HCT116 (cell line): ENCODE measurements around the gene PPP1R16B. TPM values are rescaled to one million over a fixed set of nuclear protein-coding genes. Genes with fewer than 3 reads are reported as not detected.
A peak's percentile ranks its signal among the peaks of the same experiment; 100 is the strongest.

ENCODE experiments used
- ATAC-seq: fragments of 200-7000 bp; cut with Tn5 transposase; 2 replicates; pipeline ENCODE4 v1.9.1; 2020; ENCODE audit warnings: mild to moderate bottlenecking, moderate library complexity
- BruUV-seq: library from RNA; stranded (reverse); fragments of 400-500 nt; replicated peaks from 2 replicates; lab custom pipeline; 2021; lab: Mats Ljungman, UMichigan
- CTCF ChIA-PET: fragments of 300-600 bp; sonication (Branson Sonifier 250); formaldehyde crosslinking; loops from one replicate; lab custom pipeline; 2021; ENCODE audit warnings: antibody characterized with exemption; lab: Charles Lee
- POLR2A ChIA-PET: fragments of 300-600, 350-600 bp; sonication (Branson Sonifier 250); formaldehyde crosslinking; loops from one replicate; lab custom pipeline; 2021; ENCODE audit warnings: antibody characterized with exemption; lab: Charles Lee
- RAD21 ChIA-PET, 2 experiments: fragments of 300-600 bp; sonication (Branson Sonifier 250); formaldehyde crosslinking; loops; one replicate each; lab custom pipeline; 2023; ENCODE audit warnings: low total read pairs in 2 of 2; ENCODE audit not compliant: uncharacterized antibody in 2 of 2, unreplicated experiment in 2 of 2, low non-redundant PET in 1 of 2; lab: Charles Lee
- DNase-seq: peaks from one replicate; pipeline ENCODE4 v3.0.0-alpha.2; 2010; ENCODE audit warnings: low read depth, low spot score
- H2AFZ ChIP-seq: fragments of 200-600 bp; shearing (Covaris generic), sonication (generic); 2 replicates; pipeline ENCODE4 v1.6.1; 2017; ENCODE audit warnings: low read depth, mixed run types, mixed read lengths, antibody characterized with exemption, low read length; ENCODE audit not compliant: poor library complexity, severe bottlenecking
- H3K27ac ChIP-seq: 2 replicates; pipeline ENCODE4 v1.5.1; 2012; ENCODE audit warnings: low read depth, low read length
- H3K27me3 ChIP-seq: fragments of 200-600 bp; sonication (generic); 2 replicates; pipeline ENCODE4 v1.6.1; 2016; ENCODE audit warnings: mixed run types, low read length, mixed read lengths; ENCODE audit not compliant: insufficient read depth
- H3K36me3 ChIP-seq, 2 experiments: fragments of 200-500 bp in 1 of 2; fragments of 200-600 bp in 1 of 2; sonication (Bioruptor generic) in 1 of 2; sonication (generic) in 1 of 2; 2 replicates each; pipeline versions ENCODE4 v1.5.1 to v1.6.1; 2014 to 2016; ENCODE audit warnings: low read length in 2 of 2, inconsistent platforms in 1 of 2, mixed read lengths in 1 of 2, mixed run types in 1 of 2; ENCODE audit not compliant: insufficient read depth in 2 of 2, control insufficient read depth in 1 of 2
- H3K4me1 ChIP-seq, 2 experiments: fragments of 200-600 bp in 1 of 2; sonication (generic) in 1 of 2; 2 replicates each; pipeline versions ENCODE4 v1.5.1 to v1.6.1; 2012 to 2017; ENCODE audit warnings: low read length in 2 of 2, inconsistent platforms in 1 of 2, mild to moderate bottlenecking in 1 of 2, mixed read lengths in 1 of 2, mixed run types in 1 of 2, moderate library complexity in 1 of 2; ENCODE audit not compliant: insufficient read depth in 2 of 2, control insufficient read depth in 1 of 2
- H3K4me2 ChIP-seq: fragments of 200-600 bp; sonication (generic); 2 replicates; pipeline ENCODE4 v1.6.1; 2017; ENCODE audit warnings: mixed run types, low read length, mixed read lengths
- H3K4me3 ChIP-seq, 2 experiments: fragments of 200-600 bp in 1 of 2; sonication (generic) in 1 of 2; replicated peaks in 1 of 2; 2 replicates each; pipeline ENCODE4 v1.5.1; 2011 to 2016; ENCODE audit warnings: low read length in 2 of 2, control low read depth in 1 of 2, low read depth in 1 of 2, mild to moderate bottlenecking in 1 of 2, mixed read lengths in 1 of 2, mixed run types in 1 of 2
- H3K79me2 ChIP-seq: fragments of 200-600 bp; sonication (generic); 2 replicates; pipeline ENCODE4 v1.6.1; 2017; ENCODE audit warnings: mild to moderate bottlenecking, mixed run types, low read length, moderate library complexity, mixed read lengths; ENCODE audit not compliant: insufficient read depth
- H3K9ac ChIP-seq: fragments of 200-600 bp; sonication (generic); 2 replicates; pipeline ENCODE4 v1.6.1; 2016; ENCODE audit warnings: low read length, mixed read lengths
- H3K9me2 ChIP-seq: fragments of 200-600 bp; sonication (generic), shearing (Covaris generic); 2 replicates; pipeline ENCODE4 v1.6.1; 2017; ENCODE audit warnings: mixed run types, mild to moderate bottlenecking, moderate library complexity; ENCODE audit not compliant: insufficient read depth
- H3K9me3 ChIP-seq, 2 experiments: fragments of 200-500 bp in 1 of 2; fragments of 200-600 bp in 1 of 2; sonication (Bioruptor generic) in 1 of 2; sonication (generic) in 1 of 2; 2 replicates each; pipeline ENCODE4 v1.6.1; 2014 to 2017; ENCODE audit warnings: low read length in 2 of 2, mixed read lengths in 2 of 2, inconsistent platforms in 1 of 2, low read depth in 1 of 2, mild to moderate bottlenecking in 1 of 2, mixed run types in 1 of 2, moderate library complexity in 1 of 2; ENCODE audit not compliant: control insufficient read depth in 1 of 2, insufficient read depth in 1 of 2
- H4K20me1 ChIP-seq: fragments of 200-600 bp; sonication (generic), shearing (Covaris generic); 2 replicates; pipeline ENCODE4 v1.6.1; 2017; ENCODE audit warnings: mixed run types, mild to moderate bottlenecking, moderate library complexity; ENCODE audit not compliant: insufficient read depth
- CEBPB ChIP-seq: IDR thresholded peaks from 2 replicates; pipeline ENCODE4 v1.6.1; 2012; ENCODE audit warnings: low read depth
- EGR1 ChIP-seq: IDR thresholded peaks from 2 replicates; pipeline ENCODE4 v1.6.1; 2012; ENCODE audit warnings: low read depth
- EZH2 ChIP-seq: fragments of 200-600 bp; sonication (generic); IDR thresholded peaks from 2 replicates; pipeline ENCODE4 v1.6.1; 2017; ENCODE audit warnings: antibody characterized with exemption, mixed run types
- EZH2phosphoT487 ChIP-seq: fragments of 200-600 bp; IDR thresholded peaks from 2 replicates; pipeline ENCODE4 v1.6.1; 2018; ENCODE audit warnings: antibody characterized with exemption, borderline replicate concordance
- FOSL1 ChIP-seq: IDR thresholded peaks from 2 replicates; pipeline ENCODE4 v1.6.1; 2012; ENCODE audit warnings: low read depth
- MAX ChIP-seq: IDR thresholded peaks from 2 replicates; pipeline ENCODE4 v1.6.1; 2012
- POLR2A ChIP-seq: IDR thresholded peaks from 2 replicates; pipeline ENCODE4 v1.7.0; 2011; ENCODE audit warnings: borderline replicate concordance; ENCODE audit not compliant: insufficient read depth, insufficient read length; ENCODE audit errors: extremely low read depth
- POLR2AphosphoS5 ChIP-seq: IDR thresholded peaks from 2 replicates; pipeline ENCODE4 v1.6.1; 2011; ENCODE audit warnings: mild to moderate bottlenecking, low read depth, low read length, moderate library complexity
- RAD21 ChIP-seq: IDR thresholded peaks from 2 replicates; pipeline ENCODE4 v1.6.1; 2012; ENCODE audit warnings: low read depth, mild to moderate bottlenecking
- SRF ChIP-seq: IDR thresholded peaks from 2 replicates; pipeline ENCODE4 v1.6.1; 2012; ENCODE audit warnings: low read depth
- TCF7L2 ChIP-seq: IDR thresholded peaks from 2 replicates; pipeline ENCODE4 v1.7.0; 2011; ENCODE audit warnings: borderline replicate concordance, inconsistent platforms; ENCODE audit not compliant: insufficient read depth, insufficient read length; ENCODE audit errors: extremely low read depth
- ZFX ChIP-seq: fragments of 450-650 bp; IDR thresholded peaks from 2 replicates; pipeline ENCODE4 v1.6.1; 2017
- ZNF274 ChIP-seq: fragments of 200-500 bp; sonication (Bioruptor generic); IDR thresholded peaks from 2 replicates; pipeline ENCODE4 v1.6.1; 2014; ENCODE audit warnings: mild to moderate bottlenecking, low read depth, low read length, inconsistent platforms
- intact Hi-C: fragments of 100-400 bp; cut with micrococcal nuclease; formaldehyde crosslinking; loops from 2 replicates; pipeline ENCODE4 v1.10.0; 2022
- total RNA-seq: library from RNA; stranded (reverse); gene quantifications from one replicate; pipeline ENCODE4 v1.2.1, GENCODE V29; 2021; ENCODE audit not compliant: unreplicated experiment
- TF ChIP-seq, protein P1 (sequence below): IDR thresholded peaks from 2 replicates; pipeline ENCODE4 v1.6.1; 2012; ENCODE audit warnings: low read depth
- TF ChIP-seq, protein P2 (sequence below): IDR thresholded peaks from 2 replicates; pipeline ENCODE4 v1.6.1; 2012

PPP1R16B gene
- total RNA-seq, 1 experiment from 2014 or later, result 0.52 TPM

GRCh38 chr20:38934530-38934929, 129.0 kb downstream of the PPP1R16B start:
- ATAC-seq (no peak), DNase-seq (no peak)
- H4K20me1 ChIP-seq, result peaks cover 7% of the 10 kb centered on the region; the same call in 1 of the 2 replicates
- H3K9me3 ChIP-seq, result no peaks in the 10 kb centered on the region
- H2AFZ ChIP-seq, result no peak overlapping the region
- H3K9me2 ChIP-seq, result no peaks in the 10 kb centered on the region
- no peaks in the 10 kb centered on the region for H3K27me3 ChIP-seq
- ChIA-PET RAD21 (no interaction called here), CTCF (no interaction called here), POLR2A (no interaction called here)
- H3K4me3 ChIP-seq, result no peak overlapping the region
- H3K27ac ChIP-seq, result no peak overlapping the region
- TF ChIP-seq TCF7L2, result no peak
- TF ChIP-seq POLR2A, result no peak
- TF ChIP-seq ZFX, result no peak
- TF ChIP-seq RAD21, result no peak
- no peak for TF ChIP-seq CEBPB
- TF ChIP-seq FOSL1, result no peak
- no peak for TF ChIP-seq ZNF274
- TF ChIP-seq MAX, result no peak
- TF ChIP-seq POLR2AphosphoS5, result no peak
- no peak for TF ChIP-seq EZH2
- no peak for TF ChIP-seq SRF
- TF ChIP-seq, protein P1, sequence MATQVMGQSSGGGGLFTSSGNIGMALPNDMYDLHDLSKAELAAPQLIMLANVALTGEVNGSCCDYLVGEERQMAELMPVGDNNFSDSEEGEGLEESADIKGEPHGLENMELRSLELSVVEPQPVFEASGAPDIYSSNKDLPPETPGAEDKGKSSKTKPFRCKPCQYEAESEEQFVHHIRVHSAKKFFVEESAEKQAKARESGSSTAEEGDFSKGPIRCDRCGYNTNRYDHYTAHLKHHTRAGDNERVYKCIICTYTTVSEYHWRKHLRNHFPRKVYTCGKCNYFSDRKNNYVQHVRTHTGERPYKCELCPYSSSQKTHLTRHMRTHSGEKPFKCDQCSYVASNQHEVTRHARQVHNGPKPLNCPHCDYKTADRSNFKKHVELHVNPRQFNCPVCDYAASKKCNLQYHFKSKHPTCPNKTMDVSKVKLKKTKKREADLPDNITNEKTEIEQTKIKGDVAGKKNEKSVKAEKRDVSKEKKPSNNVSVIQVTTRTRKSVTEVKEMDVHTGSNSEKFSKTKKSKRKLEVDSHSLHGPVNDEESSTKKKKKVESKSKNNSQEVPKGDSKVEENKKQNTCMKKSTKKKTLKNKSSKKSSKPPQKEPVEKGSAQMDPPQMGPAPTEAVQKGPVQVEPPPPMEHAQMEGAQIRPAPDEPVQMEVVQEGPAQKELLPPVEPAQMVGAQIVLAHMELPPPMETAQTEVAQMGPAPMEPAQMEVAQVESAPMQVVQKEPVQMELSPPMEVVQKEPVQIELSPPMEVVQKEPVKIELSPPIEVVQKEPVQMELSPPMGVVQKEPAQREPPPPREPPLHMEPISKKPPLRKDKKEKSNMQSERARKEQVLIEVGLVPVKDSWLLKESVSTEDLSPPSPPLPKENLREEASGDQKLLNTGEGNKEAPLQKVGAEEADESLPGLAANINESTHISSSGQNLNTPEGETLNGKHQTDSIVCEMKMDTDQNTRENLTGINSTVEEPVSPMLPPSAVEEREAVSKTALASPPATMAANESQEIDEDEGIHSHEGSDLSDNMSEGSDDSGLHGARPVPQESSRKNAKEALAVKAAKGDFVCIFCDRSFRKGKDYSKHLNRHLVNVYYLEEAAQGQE, result no peak
- TF ChIP-seq, protein P2, sequence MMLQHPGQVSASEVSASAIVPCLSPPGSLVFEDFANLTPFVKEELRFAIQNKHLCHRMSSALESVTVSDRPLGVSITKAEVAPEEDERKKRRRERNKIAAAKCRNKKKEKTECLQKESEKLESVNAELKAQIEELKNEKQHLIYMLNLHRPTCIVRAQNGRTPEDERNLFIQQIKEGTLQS, result no peak
- TF ChIP-seq EGR1, result no peak
- no peak for TF ChIP-seq EZH2phosphoT487
- H3K9ac ChIP-seq, result no peak overlapping the region
- BruUV-seq, result no TSS peak
- H3K79me2 ChIP-seq, result peaks cover 100% of the 10 kb centered on the region
- peak overlapping the region; percentile 36; the same call in 1 of the 2 replicates for H3K4me2 ChIP-seq
- H3K4me1 ChIP-seq, result peaks cover 16 to 32% of the 10 kb centered on the region in 2 experiments
- peaks cover 12 to 45% of the 10 kb centered on the region in 2 experiments; a peak in 3 of 4 replicates for H3K36me3 ChIP-seq
- intact Hi-C loops, result no loop called here
